ENCODE measurements around the gene M6PR. TPM values are rescaled to one million over a fixed set of nuclear protein-coding genes. Genes with fewer than 3 reads are reported as not detected.
"Not testable (repeated sequence)": the region's sequence is repeated elsewhere in the genome, so short reads cannot be mapped to it uniquely, and the experiment has no call there.

Gene M6PR
- total and polyA plus RNA-seq, 10 of the 15 experiments (the other 5 are each of a cell fraction or from before 2014, with no cell fraction given): 65.4 to 209 (median 139) TPM

DNA sequence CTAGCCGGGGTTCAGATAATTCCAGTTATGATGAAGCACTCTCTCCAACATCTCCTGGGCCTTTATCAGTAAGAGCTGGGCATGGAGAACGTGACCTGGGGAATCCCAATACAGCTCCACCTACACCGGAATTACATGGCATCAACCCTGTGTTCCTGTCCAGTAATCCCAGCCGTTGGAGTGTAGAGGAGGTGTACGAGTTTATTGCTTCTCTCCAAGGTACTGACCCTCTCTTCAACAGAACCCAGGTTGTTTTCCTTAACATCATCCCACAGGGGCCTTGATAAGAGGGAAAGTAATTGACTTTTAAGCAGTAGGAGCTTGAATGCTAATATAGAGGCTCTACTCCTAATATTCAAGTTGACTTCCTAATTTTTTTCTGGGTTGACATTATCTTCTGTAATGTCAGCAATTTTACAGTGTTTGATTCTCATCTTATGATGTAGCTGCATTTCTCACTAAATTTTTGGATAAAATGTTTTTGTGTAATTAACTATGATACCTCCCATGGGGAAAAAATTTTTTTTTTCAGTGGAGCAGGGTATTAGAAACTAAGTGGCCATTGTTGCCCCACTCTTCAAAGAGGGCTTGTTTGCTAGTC lies 11.5 kb downstream of the M6PR start:
- WGBS (ENCODE audit: insufficient coverage, insufficient replicate concordance, low lambda C conversion rate, missing lambda C conversion rate): 97% methylated on average over 3 of the region's 5 CpGs
- SMC1A ChIA-PET (ENCODE audit: uncharacterized antibody, unreplicated experiment); H3K9me3 ChIP-seq (replicated peaks; ENCODE audit: control insufficient read depth, insufficient read depth, low read length); ATAC-seq; H3K4me2 ChIP-seq (ENCODE audit: control insufficient read depth, insufficient read depth); H4K20me1 ChIP-seq (ENCODE audit: control insufficient read depth, insufficient read depth); H3K4me1 ChIP-seq (ENCODE audit: control insufficient read depth, insufficient read depth, low read length); in situ Hi-C loops (cut with MboI); POLR2A ChIA-PET; H3K27me3 ChIP-seq (replicated peaks in 1 of 2; ENCODE audit: control insufficient read depth in 2 of 2, insufficient read depth in 2 of 2, low read length in 1 of 2); DNase-seq (ENCODE audit: low read depth, low spot score); H3K4me3 ChIP-seq; H3K27ac ChIP-seq (ENCODE audit: control insufficient read depth, insufficient read depth); intact Hi-C loops (cut with micrococcal nuclease; ENCODE audit: unreplicated experiment); H3K79me2 ChIP-seq (ENCODE audit: control insufficient read depth, insufficient read depth, low read length); H3K9ac ChIP-seq (ENCODE audit: control insufficient read depth, insufficient read depth, low read length); RAD21 ChIA-PET (ENCODE audit: unreplicated experiment); FAIRE-seq; BruUV-seq (replicated peaks); H2AFZ ChIP-seq (ENCODE audit: control insufficient read depth, low read depth, low read length): not testable (repeated sequence)
- H3K36me3 ChIP-seq (ENCODE audit: control insufficient read depth in 2 of 2, insufficient read depth in 2 of 2, low read length in 1 of 2): peaks cover 4 to 14% of the 10 kb centered on the region in 2 experiments
- CTCF ChIA-PET: interaction anchor here (0.6 to 0.8 kb wide), 2 partner anchors 12 to 16 kb away, joined by 3 read pairs; partner anchors contain the start of gene M6PR

DNA sequence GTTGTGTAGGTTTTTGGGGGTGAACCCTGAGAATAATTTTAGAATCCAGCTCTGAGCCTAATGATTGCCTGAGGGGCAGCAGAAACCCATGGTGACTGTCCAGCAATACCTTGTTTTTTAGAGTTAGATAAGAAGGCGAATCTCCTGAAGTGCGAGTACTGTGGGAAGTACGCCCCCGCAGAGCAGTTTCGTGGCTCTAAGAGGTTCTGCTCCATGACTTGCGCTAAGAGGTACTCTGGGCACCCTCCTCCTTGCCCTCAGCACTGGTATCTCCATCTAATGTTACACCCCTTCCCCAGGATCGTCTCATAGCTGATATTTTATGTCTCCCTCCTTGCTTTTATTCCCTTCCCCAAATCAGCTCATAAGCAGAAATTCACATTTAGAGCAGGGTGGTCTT lies 12.7 kb downstream of the M6PR start:
- peaks cover 2 to 7% of the 10 kb centered on the region in 2 experiments; a peak in 2 of 4 replicates for H3K36me3 ChIP-seq (ENCODE audit: control insufficient read depth in 2 of 2, insufficient read depth in 2 of 2, low read length in 1 of 2)
- FAIRE-seq: no peak
- SMC1A ChIA-PET (ENCODE audit: uncharacterized antibody, unreplicated experiment): interaction anchor here (1.0 kb wide), 1 partner anchor 9 kb away, joined by 4 read pairs; no protein-coding TSS in a partner anchor

DNA sequence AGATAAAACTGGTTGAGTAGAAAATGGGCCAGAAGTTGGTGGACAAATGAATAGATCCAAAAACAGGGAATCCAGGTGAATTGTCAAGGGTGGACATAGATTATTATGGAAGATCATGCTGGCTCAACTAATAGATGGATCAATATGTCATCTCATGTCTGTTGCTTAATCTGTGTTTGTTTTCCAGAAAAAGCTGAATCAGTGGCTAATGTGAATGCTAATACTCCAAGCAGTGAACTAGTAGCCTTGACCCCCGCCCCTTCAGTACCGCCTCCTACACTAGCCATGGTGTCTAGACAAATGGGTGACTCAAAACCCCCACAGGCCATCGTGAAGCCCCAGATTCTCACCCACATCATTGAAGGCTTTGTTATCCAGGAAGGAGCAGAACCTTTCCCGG lies 15.4 kb downstream of the M6PR start:
- FAIRE-seq; CTCF ChIA-PET; in situ Hi-C loops (cut with MboI); H4K20me1 ChIP-seq (ENCODE audit: control insufficient read depth, insufficient read depth); H2AFZ ChIP-seq (ENCODE audit: control insufficient read depth, low read depth, low read length); POLR2A ChIA-PET; SMC1A ChIA-PET (ENCODE audit: uncharacterized antibody, unreplicated experiment); DNase-seq (ENCODE audit: low read depth, low spot score); ATAC-seq; BruUV-seq (replicated peaks); H3K4me2 ChIP-seq (ENCODE audit: control insufficient read depth, insufficient read depth); H3K27me3 ChIP-seq (replicated peaks in 1 of 2; ENCODE audit: control insufficient read depth in 2 of 2, insufficient read depth in 2 of 2, low read length in 1 of 2); H3K9me3 ChIP-seq (replicated peaks; ENCODE audit: control insufficient read depth, insufficient read depth, low read length); H3K4me1 ChIP-seq (ENCODE audit: control insufficient read depth, insufficient read depth, low read length); RAD21 ChIA-PET (ENCODE audit: unreplicated experiment); intact Hi-C loops (cut with micrococcal nuclease; ENCODE audit: unreplicated experiment); H3K27ac ChIP-seq (ENCODE audit: control insufficient read depth, insufficient read depth); H3K79me2 ChIP-seq (ENCODE audit: control insufficient read depth, insufficient read depth, low read length); H3K4me3 ChIP-seq; H3K9ac ChIP-seq (ENCODE audit: control insufficient read depth, insufficient read depth, low read length); H3K36me3 ChIP-seq (ENCODE audit: control insufficient read depth in 2 of 2, insufficient read depth in 2 of 2, low read length in 1 of 2): not testable (repeated sequence)
- 93% methylated on average over 4 of the region's 4 CpGs for WGBS (ENCODE audit: insufficient coverage, insufficient replicate concordance, low lambda C conversion rate, missing lambda C conversion rate)

More for the DNA sequence above, 12.7 kb downstream of the M6PR start:
- Histone ChIP-seq H3K9me3 (replicated peaks; ENCODE audit: control insufficient read depth, insufficient read depth, low read length) (no peaks in the 10 kb centered on the region), H3K27me3 (replicated peaks in 1 of 2; ENCODE audit: control insufficient read depth in 2 of 2, insufficient read depth in 2 of 2, low read length in 1 of 2) (no peaks in the 10 kb centered on the region), H3K4me1 (ENCODE audit: control insufficient read depth, insufficient read depth, low read length) (no peaks in the 10 kb centered on the region), H3K9ac (ENCODE audit: control insufficient read depth, insufficient read depth, low read length) (no peak overlapping the region), H4K20me1 (ENCODE audit: control insufficient read depth, insufficient read depth) (no peaks in the 10 kb centered on the region), H3K27ac (ENCODE audit: control insufficient read depth, insufficient read depth) (no peak overlapping the region), H3K4me2 (ENCODE audit: control insufficient read depth, insufficient read depth) (no peak overlapping the region), H3K79me2 (ENCODE audit: control insufficient read depth, insufficient read depth, low read length) (no peaks in the 10 kb centered on the region), H2AFZ (ENCODE audit: control insufficient read depth, low read depth, low read length) (no peak overlapping the region), H3K4me3 (no peak overlapping the region)
- ChIA-PET CTCF (interaction anchor here (1.4 kb wide), 1 partner anchor 13 kb away, joined by 3 read pairs; the partner anchor contains the start of gene M6PR), POLR2A (no interaction called here), RAD21 (ENCODE audit: unreplicated experiment) (no interaction called here)
- ATAC-seq: no peak
- intact Hi-C loops (cut with micrococcal nuclease; ENCODE audit: unreplicated experiment) (no loop called here), in situ Hi-C loops (cut with MboI) (no loop called here)
- WGBS (ENCODE audit: insufficient coverage, insufficient replicate concordance, low lambda C conversion rate, missing lambda C conversion rate): 89% methylated on average over 7 of the region's 7 CpGs
- DNase-seq (ENCODE audit: low read depth, low spot score): no peak
- no TSS peak for BruUV-seq (replicated peaks)
- no peak for TF ChIP-seq SUPT20H (IDR thresholded peaks at IDR 0.05; ENCODE audit: borderline replicate concordance, control insufficient read depth, low read depth, low read length)
- no peak for TF ChIP-seq HDAC2 (IDR thresholded peaks at IDR 0.05)
- TF ChIP-seq ESRRA (IDR thresholded peaks at IDR 0.05; ENCODE audit: low read length): no peak

DNA sequence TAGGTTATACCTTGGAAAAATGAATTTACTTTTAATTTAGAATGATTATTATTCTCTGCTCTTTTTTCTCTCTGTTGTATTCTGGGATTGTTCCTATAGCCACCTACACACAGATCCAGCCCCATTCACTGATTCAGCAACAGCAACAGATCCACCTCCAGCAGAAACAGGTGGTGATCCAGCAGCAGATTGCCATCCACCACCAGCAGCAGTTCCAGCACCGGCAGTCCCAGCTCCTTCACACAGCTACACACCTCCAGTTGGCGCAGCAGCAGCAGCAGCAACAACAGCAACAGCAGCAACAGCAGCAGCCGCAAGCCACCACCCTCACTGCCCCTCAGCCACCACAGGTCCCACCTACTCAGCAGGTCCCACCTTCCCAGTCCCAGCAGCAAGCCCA lies 17.0 kb downstream of the M6PR start:
- H3K4me3 ChIP-seq; H3K4me2 ChIP-seq (ENCODE audit: control insufficient read depth, insufficient read depth); SMC1A ChIA-PET (ENCODE audit: uncharacterized antibody, unreplicated experiment); CTCF ChIA-PET; H3K27me3 ChIP-seq (replicated peaks in 1 of 2; ENCODE audit: control insufficient read depth in 2 of 2, insufficient read depth in 2 of 2, low read length in 1 of 2); ATAC-seq; RAD21 ChIA-PET (ENCODE audit: unreplicated experiment); FAIRE-seq; H3K79me2 ChIP-seq (ENCODE audit: control insufficient read depth, insufficient read depth, low read length); BruUV-seq (replicated peaks); H3K9me3 ChIP-seq (replicated peaks; ENCODE audit: control insufficient read depth, insufficient read depth, low read length); H3K27ac ChIP-seq (ENCODE audit: control insufficient read depth, insufficient read depth); intact Hi-C loops (cut with micrococcal nuclease; ENCODE audit: unreplicated experiment); POLR2A ChIA-PET; in situ Hi-C loops (cut with MboI); DNase-seq (ENCODE audit: low read depth, low spot score); H2AFZ ChIP-seq (ENCODE audit: control insufficient read depth, low read depth, low read length); H3K36me3 ChIP-seq (ENCODE audit: control insufficient read depth in 2 of 2, insufficient read depth in 2 of 2, low read length in 1 of 2); H4K20me1 ChIP-seq (ENCODE audit: control insufficient read depth, insufficient read depth); H3K4me1 ChIP-seq (ENCODE audit: control insufficient read depth, insufficient read depth, low read length); H3K9ac ChIP-seq (ENCODE audit: control insufficient read depth, insufficient read depth, low read length): not testable (repeated sequence)
- 67% methylated on average over 2 of the region's 3 CpGs for WGBS (ENCODE audit: insufficient coverage, insufficient replicate concordance, low lambda C conversion rate, missing lambda C conversion rate)

Measured in GM12878 (cell line).